ENCODE measurements around the gene ZNF236. TPM values are rescaled to one million over a fixed set of nuclear protein-coding genes. Genes with fewer than 3 reads are reported as not detected.
A peak's percentile ranks its signal among the peaks of the same experiment; 100 is the strongest.

The ZNF236 gene
- total and polyA plus RNA-seq, 2 of the 13 experiments (the other 11 are each of a cell fraction or from before 2014, with no cell fraction given), result 3.0 to 7.2 TPM

DNA sequence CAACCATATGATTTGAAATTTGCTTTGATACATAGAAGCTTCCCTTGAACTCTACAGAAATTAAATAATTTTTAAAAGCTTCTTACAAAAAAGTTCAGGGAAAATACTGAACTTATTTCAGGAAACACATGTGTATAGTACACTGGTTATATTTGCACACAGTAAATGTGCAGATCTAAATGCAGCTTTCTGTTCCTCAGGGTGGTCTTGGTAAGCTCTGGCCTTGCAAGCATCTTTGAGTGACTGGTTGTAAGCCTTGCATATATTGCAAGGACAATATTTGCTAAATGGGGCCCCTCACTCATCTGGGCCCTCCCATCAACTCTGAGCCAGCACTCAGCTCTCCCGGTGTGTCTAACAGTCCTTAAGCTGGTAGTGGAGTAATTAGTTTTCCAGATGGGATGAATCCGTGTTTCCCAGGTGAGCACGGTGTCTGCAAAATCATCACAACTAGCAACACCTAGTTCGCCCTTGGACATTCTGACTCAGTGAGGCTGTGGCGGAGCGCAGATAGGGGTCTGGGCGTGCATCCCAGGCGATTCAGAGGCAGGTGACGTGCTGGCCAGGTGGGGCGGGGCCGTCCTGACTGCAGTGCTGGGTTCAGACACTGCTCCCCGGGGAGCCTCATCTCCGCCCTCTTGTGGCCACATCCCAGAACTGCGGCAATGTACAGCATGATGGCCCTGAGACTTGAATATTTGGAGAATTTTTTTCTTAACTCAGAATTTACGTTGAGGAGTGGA is 160.7 kb downstream of the ZNF236 start (continued):
- TF ChIP-seq MAZ (IDR thresholded peaks at IDR 0.05; ENCODE audit: borderline replicate concordance, low read depth, low read length), result no peak
- TF ChIP-seq MAZ (CRISPR knock-in tag; IDR thresholded peaks at IDR 0.05; ENCODE audit: low read depth), result 0 out of 2 replicates have a peak, but pooled peaks have one; percentile 23
- TF ChIP-seq, protein P1, sequence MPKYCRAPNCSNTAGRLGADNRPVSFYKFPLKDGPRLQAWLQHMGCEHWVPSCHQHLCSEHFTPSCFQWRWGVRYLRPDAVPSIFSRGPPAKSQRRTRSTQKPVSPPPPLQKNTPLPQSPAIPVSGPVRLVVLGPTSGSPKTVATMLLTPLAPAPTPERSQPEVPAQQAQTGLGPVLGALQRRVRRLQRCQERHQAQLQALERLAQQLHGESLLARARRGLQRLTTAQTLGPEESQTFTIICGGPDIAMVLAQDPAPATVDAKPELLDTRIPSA (CRISPR knock-in tag; IDR thresholded peaks at IDR 0.05; ENCODE audit: borderline replicate concordance), result no peak
- peak; percentile 43 for TF ChIP-seq TEAD3 (CRISPR knock-in tag; optimal IDR thresholded peaks at IDR 0.05; ENCODE audit: borderline replicate concordance)
- 0 out of 2 replicates have a peak, but pooled peaks have one; percentile 14 for TF ChIP-seq HOXA3 (CRISPR knock-in tag; IDR thresholded peaks at IDR 0.05)
- TF ChIP-seq ZNF772 (CRISPR knock-in tag; IDR thresholded peaks at IDR 0.05), result no peak
- no peak for TF ChIP-seq ZNF724P (CRISPR knock-in tag; IDR thresholded peaks at IDR 0.05; ENCODE audit: borderline replicate concordance)
- TF ChIP-seq XRCC5 (optimal IDR thresholded peaks at IDR 0.05; ENCODE audit: low read length), result peak; percentile 84
- TF ChIP-seq CTCF (CRISPR knock-in tag; IDR thresholded peaks at IDR 0.05), result peak; percentile 89
- TF ChIP-seq PATZ1 (CRISPR knock-in tag; IDR thresholded peaks at IDR 0.05), result 0 out of 2 replicates have a peak, but pooled peaks have one; percentile 23
- peak; percentile 49; the same call in 1 of the 2 replicates for TF ChIP-seq KDM2A (CRISPR knock-in tag; IDR thresholded peaks at IDR 0.05; ENCODE audit: borderline replicate concordance, low read depth)
- TF ChIP-seq MTF1 (CRISPR knock-in tag; IDR thresholded peaks at IDR 0.05), result no peak
- 0 out of 2 replicates have a peak, but pooled peaks have one; percentile 24 for TF ChIP-seq SAP130 (CRISPR knock-in tag; IDR thresholded peaks at IDR 0.05; ENCODE audit: low read depth)
- TF ChIP-seq SMC3 (IDR thresholded peaks at IDR 0.05; ENCODE audit: low read length), result peak; percentile 61; the same call in 1 of the 2 replicates
- TF ChIP-seq ZNF317 (CRISPR knock-in tag; IDR thresholded peaks at IDR 0.05), result 0 out of 2 replicates have a peak, but pooled peaks have one; percentile 25
- TF ChIP-seq, protein P2, sequence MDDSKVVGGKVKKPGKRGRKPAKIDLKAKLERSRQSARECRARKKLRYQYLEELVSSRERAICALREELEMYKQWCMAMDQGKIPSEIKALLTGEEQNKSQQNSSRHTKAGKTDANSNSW (CRISPR knock-in tag; IDR thresholded peaks at IDR 0.05; ENCODE audit: borderline replicate concordance), result no peak
- no peak for TF ChIP-seq ATF7-NPFF (CRISPR knock-in tag; IDR thresholded peaks at IDR 0.05; ENCODE audit: low read depth)
- TF ChIP-seq, protein P3, sequence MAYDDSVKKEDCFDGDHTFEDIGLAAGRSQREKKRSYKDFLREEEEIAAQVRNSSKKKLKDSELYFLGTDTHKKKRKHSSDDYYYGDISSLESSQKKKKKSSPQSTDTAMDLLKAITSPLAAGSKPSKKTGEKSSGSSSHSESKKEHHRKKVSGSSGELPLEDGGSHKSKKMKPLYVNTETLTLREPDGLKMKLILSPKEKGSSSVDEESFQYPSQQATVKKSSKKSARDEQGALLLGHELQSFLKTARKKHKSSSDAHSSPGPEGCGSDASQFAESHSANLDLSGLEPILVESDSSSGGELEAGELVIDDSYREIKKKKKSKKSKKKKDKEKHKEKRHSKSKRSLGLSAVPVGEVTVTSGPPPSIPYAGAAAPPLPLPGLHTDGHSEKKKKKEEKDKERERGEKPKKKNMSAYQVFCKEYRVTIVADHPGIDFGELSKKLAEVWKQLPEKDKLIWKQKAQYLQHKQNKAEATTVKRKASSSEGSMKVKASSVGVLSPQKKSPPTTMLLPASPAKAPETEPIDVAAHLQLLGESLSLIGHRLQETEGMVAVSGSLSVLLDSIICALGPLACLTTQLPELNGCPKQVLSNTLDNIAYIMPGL (CRISPR knock-in tag; IDR thresholded peaks at IDR 0.05; ENCODE audit: borderline replicate concordance in 1 of 2, low read depth in 1 of 2), result peak; percentile 43 to 45; a peak in 2 of 4 replicates
- TF ChIP-seq SOX6 (IDR thresholded peaks at IDR 0.05), result no peak
- TF ChIP-seq SOX6 (CRISPR knock-in tag; IDR thresholded peaks at IDR 0.05), result peak; percentile 34; the same call in 1 of the 2 replicates
